NCI-H1694 (cell line): ENCODE measurements around the gene CTRL.
"Not testable (repeated sequence)": the region's sequence is repeated elsewhere in the genome, so short reads cannot be mapped to it uniquely, and the experiment has no call there.

Experiments
- DNase-seq: peaks from one replicate; lab custom pipeline; 2025; lab: John Stamatoyannopoulos, UW

Gene CTRL

GRCh38 chr16:67924140-67924906, 7.3 kb downstream of the CTRL start:
- DNase-seq, result no peak

- DNase-seq, result no peak
These were observed 8.1 kb downstream of the CTRL start for GRCh38 chr16:67923414-67924116.

GRCh38 chr16:67922740-67923139, 8.9 kb downstream of the CTRL start:
- DNase-seq, result no peak

GRCh38 chr16:67922221-67922620, 9.4 kb downstream of the CTRL start:
- no peak for DNase-seq

- no peak for DNase-seq
These were observed 11.9 kb downstream of the CTRL start for GRCh38 chr16:67919622-67920221.

GRCh38 chr16:67917852-67918236, 13.8 kb downstream of the CTRL start:
- DNase-seq, result no peak

- DNase-seq, result no peak
These were observed 14.4 kb downstream of the CTRL start for GRCh38 chr16:67917140-67917851.

GRCh38 chr16:67915831-67916723, 15.6 kb downstream of the CTRL start:
- DNase-seq, result no peak

GRCh38 chr16:67915496-67915769, 16.2 kb downstream of the CTRL start:
- not testable (repeated sequence) for DNase-seq

- no peak for DNase-seq
These were observed 16.7 kb downstream of the CTRL start for GRCh38 chr16:67914758-67915495.

- DNase-seq, result peak; percentile 41
These were observed 21.5 kb downstream of the CTRL start for GRCh38 chr16:67910158-67910557.

GRCh38 chr16:67909056-67909742, 22.5 kb downstream of the CTRL start:
- no peak for DNase-seq

GRCh38 chr16:67907397-67908180, 24.1 kb downstream of the CTRL start:
- no peak for DNase-seq

GRCh38 chr16:67902831-67903230, 28.8 kb downstream of the CTRL start:
- DNase-seq, result no peak

- DNase-seq, result no peak
These were observed 29.9 kb downstream of the CTRL start for GRCh38 chr16:67901734-67902133.

GRCh38 chr16:67897231-67897630, 34.4 kb downstream of the CTRL start:
- no peak for DNase-seq

GRCh38 chr16:67893743-67894399, 37.8 kb downstream of the CTRL start:
- DNase-seq, result no peak

- DNase-seq, result peak; percentile 73
These were observed 38.5 kb downstream of the CTRL start, which contains the start of gene PSKH1 for GRCh38 chr16:67892899-67893742. PSKH1 (plus strand) TSS chr16:67893254; CDS start chr16:67908750, 15,496 bp downstream.
